K562 (cell line): ENCODE results near the gene PDE9A. TPM values are rescaled to one million over a fixed set of nuclear protein-coding genes. Genes with fewer than 3 reads are reported as not detected.

Source experiments
- ATAC-seq: fragments of 200-7000 bp; cut with Tn5 transposase; 3 replicates; pipeline ENCODE4 v1.9.1; 2020; ENCODE audit warnings: moderate library complexity
- BruUV-seq: library from RNA; stranded (reverse); fragments of 400-500 nt; replicated peaks from 2 replicates; lab custom pipeline; 2021; lab: Mats Ljungman, UMichigan
- CTCF ChIA-PET: fragments of 300-600 bp; formaldehyde crosslinking; extraction: SDS; loops from one replicate; lab custom pipeline; 2021; ENCODE audit warnings: low intra/inter-chr PET ratio; lab: Yijun Ruan, JAX
- POLR2A ChIA-PET: fragments of 300-600, 350-650 bp; sonication (Branson Sonifier 250); formaldehyde crosslinking; extraction: SDS; loops from one replicate; lab custom pipeline; 2021; ENCODE audit warnings: antibody characterized with exemption, inconsistent platforms; lab: Yijun Ruan, JAX
- DNase-seq, 4 experiments: peaks; one replicate each; pipeline versions ENCODE4 v3.0.0 to v3.0.0-alpha.2; 2011 to 2018; ENCODE audit warnings: low spot score in 3 of 4, mixed read lengths in 3 of 4; ENCODE audit errors: extremely low read depth in 1 of 4
- FAIRE-seq: peaks from 2 replicates; lab custom pipeline; 2011; peaks lifted over from hg19 to GRCh38; lab: Jason Lieb, UNC
- H2AFZ ChIP-seq: 2 replicates; pipeline ENCODE4 v1.6.0; 2011; ENCODE audit warnings: low read depth, low read length, control low read depth, inconsistent platforms
- H3K27ac ChIP-seq: fragments of 200-600 bp; 3 replicates; pipeline ENCODE4 v1.8.0; 2011; ENCODE audit warnings: low read depth, mild to moderate bottlenecking, control low read depth, inconsistent platforms, low read length, moderate library complexity, mixed read lengths; ENCODE audit errors: extremely low read depth
- H3K27me3 ChIP-seq, 2 experiments: fragments of 300-600 bp in 1 of 2; 2 replicates in 1 of 2; 3 replicates in 1 of 2; pipeline versions ENCODE4 v1.6.0 to v1.8.0; 2011; ENCODE audit warnings: inconsistent platforms in 2 of 2, low read length in 2 of 2, mild to moderate bottlenecking in 1 of 2, mixed read lengths in 1 of 2, moderate library complexity in 1 of 2; ENCODE audit not compliant: control insufficient read depth in 2 of 2, insufficient read depth in 2 of 2
- H3K36me3 ChIP-seq: fragments of 300-600 bp; 3 replicates; pipeline ENCODE4 v1.8.0; 2011; ENCODE audit warnings: mild to moderate bottlenecking, low read length, inconsistent platforms; ENCODE audit not compliant: control insufficient read depth, insufficient read depth
- H3K4me1 ChIP-seq, 2 experiments: fragments of 200-600 bp in 1 of 2; replicated peaks in 1 of 2; 2 replicates in 1 of 2; 3 replicates in 1 of 2; pipeline versions ENCODE4 v1.5.1 to v1.8.0; 2011; ENCODE audit warnings: inconsistent platforms in 2 of 2, low read length in 2 of 2, mild to moderate bottlenecking in 1 of 2, mixed read lengths in 1 of 2, moderate library complexity in 1 of 2; ENCODE audit not compliant: control insufficient read depth in 2 of 2, insufficient read depth in 2 of 2
- H3K4me2 ChIP-seq: 2 replicates; pipeline ENCODE4 v1.6.1; 2011; ENCODE audit warnings: low read length, control low read depth, inconsistent platforms, mixed read lengths; ENCODE audit not compliant: insufficient read depth
- H3K4me3 ChIP-seq: fragments of 200-600 bp; sonication (generic), shearing (Covaris generic); 2 replicates; pipeline ENCODE4 v1.5.1; 2016; ENCODE audit warnings: control low read depth, inconsistent platforms
- H3K79me2 ChIP-seq: fragments of 200-600 bp; 3 replicates; pipeline ENCODE4 v1.8.0; 2011; ENCODE audit warnings: low read length, inconsistent platforms; ENCODE audit not compliant: control insufficient read depth, insufficient read depth
- H3K9ac ChIP-seq, 2 experiments: 2 replicates each; pipeline versions ENCODE4 v1.6.0 to v1.6.1; 2011; ENCODE audit warnings: low read depth in 2 of 2, low read length in 2 of 2, control low read depth in 1 of 2, inconsistent platforms in 1 of 2, mild to moderate bottlenecking in 1 of 2, mixed read lengths in 1 of 2; ENCODE audit not compliant: insufficient read depth in 1 of 2
- H3K9me1 ChIP-seq: one replicate; pipeline ENCODE4 v1.6.0; 2011; ENCODE audit warnings: inconsistent platforms, mild to moderate bottlenecking, low read length, moderate library complexity; ENCODE audit not compliant: control insufficient read depth, insufficient read depth
- H3K9me3 ChIP-seq: replicated peaks from 2 replicates; pipeline ENCODE4 v1.5.1; 2011; ENCODE audit warnings: low read depth, low read length, inconsistent platforms; ENCODE audit not compliant: control insufficient read depth, insufficient read depth
- H4K20me1 ChIP-seq: replicated peaks from 2 replicates; pipeline ENCODE4 v1.6.1; 2011; ENCODE audit warnings: low read length, inconsistent platforms, mixed read lengths; ENCODE audit not compliant: control insufficient read depth, insufficient read depth
- CGGBP1 ChIP-seq: fragments of 250-450 bp; sonication (Bioruptor Pico); IDR thresholded peaks from 2 replicates; pipeline ENCODE4 v1.9.0; 2021; ENCODE audit warnings: mild to moderate bottlenecking
- CHD4 ChIP-seq: fragments of 200-600 bp; sonication (generic); IDR thresholded peaks from 3 replicates; pipeline ENCODE4 v1.6.1; 2012; ENCODE audit warnings: low read depth, mild to moderate bottlenecking, mixed read lengths, low read length, inconsistent platforms; ENCODE audit not compliant: insufficient read depth, insufficient replicate concordance, poor library complexity, severe bottlenecking
- FOXA1 ChIP-seq: fragments of 450-650 bp; IDR thresholded peaks from 2 replicates; pipeline ENCODE4 v1.6.1; 2016; ENCODE audit warnings: mild to moderate bottlenecking, borderline replicate concordance
- MAX ChIP-seq: sonication (generic); formaldehyde crosslinking; IDR thresholded peaks from 2 replicates; pipeline ENCODE4 v1.9.0; 2022; ENCODE audit warnings: mild to moderate bottlenecking, missing genetic modification reagents
- NR3C1 ChIP-seq: sonication (generic); formaldehyde crosslinking; IDR thresholded peaks from 2 replicates; pipeline ENCODE4 v1.8.1; 2022; ENCODE audit warnings: missing genetic modification reagents
- NUFIP1 ChIP-seq: fragments of 450-650 bp; IDR thresholded peaks from 2 replicates; pipeline ENCODE4 v1.6.1; 2018; ENCODE audit not compliant: partially characterized antibody
- POLR3G ChIP-seq: IDR thresholded peaks from 2 replicates; pipeline ENCODE4 v1.6.1; 2011; ENCODE audit not compliant: insufficient read length, insufficient replicate concordance; ENCODE audit errors: extremely low read depth
- PRPF4 ChIP-seq: fragments of 200-400 bp; formaldehyde crosslinking; IDR thresholded peaks from one replicate; pipeline ENCODE4 v1.6.1; 2017; ENCODE audit warnings: low read length, low read depth, mild to moderate bottlenecking; ENCODE audit not compliant: insufficient read depth, poor library complexity, severe bottlenecking
- RHOXF2B ChIP-seq: fragments of 250-450 bp; sonication (Bioruptor Pico); conservative IDR thresholded peaks from 2 replicates; pipeline ENCODE4 v1.5.1; 2021
- TEAD4 ChIP-seq, 2 experiments: sonication (generic) in 1 of 2; formaldehyde crosslinking in 1 of 2; IDR thresholded peaks; 2 replicates each; pipeline versions ENCODE4 v1.6.1 to v1.8.0; 2012 to 2022; ENCODE audit warnings: borderline replicate concordance in 1 of 2, inconsistent platforms in 1 of 2, low read length in 1 of 2, mild to moderate bottlenecking in 1 of 2, missing genetic modification reagents in 1 of 2
- THAP7 ChIP-seq: fragments of 250-450 bp; sonication (Bioruptor Pico); IDR thresholded peaks from 2 replicates; pipeline ENCODE4 v1.5.0; 2021
- ZC3H4 ChIP-seq: sonication (generic); formaldehyde crosslinking; IDR thresholded peaks from 2 replicates; pipeline ENCODE4 v1.9.0; 2021; ENCODE audit warnings: missing genetic modification reagents, borderline replicate concordance
- WGBS: fragments of 100-300 bp; shearing (Covaris generic); methylation state at CpG from one replicate; pipeline ENCODE4 v1.1.6; 2016; ENCODE audit warnings: low coverage, mixed read lengths; ENCODE audit not compliant: insufficient coverage; ENCODE audit errors: missing lambda C conversion rate; 5-methylcytosine and 5-hydroxymethylcytosine counted together
- in situ Hi-C: fragments of 300-500 bp; cut with MboI; formaldehyde crosslinking; loops from 4 replicates; pipeline ENCODE4 v1.15.0; 2018; ENCODE audit warnings: inconsistent platforms, mixed read lengths
- intact Hi-C: fragments of 100-400 bp; cut with micrococcal nuclease; formaldehyde crosslinking; loops from 2 replicates; pipeline ENCODE4 v1.14.2; 2022
- polyA plus RNA-seq, 8 experiments: library from polyadenylated mRNA; depleted of rRNA in 4 of 8; stranded (reverse) in 5 of 8; unstranded in 3 of 8; fragments of >200 nt; fragmentation: Nextera tagmentation in 2 of 8; fragmentation: Illumina TruSeq in 1 of 8; extraction: Ambion mirVana in 2 of 8; extraction: Trizol in 1 of 8; gene quantifications; 2 replicates each; pipeline versions ENCODE4 v1.2.1 to v1.2.3, GENCODE V29; 2011 to 2014; ENCODE audit warnings: inconsistent platforms in 1 of 8, missing spikeins in 1 of 8
- total RNA-seq, 7 experiments: library from RNA; depleted of rRNA in 6 of 7; stranded (reverse); fragments of >200 nt in 6 of 7; fragmentation: Illumina TruSeq in 2 of 7; extraction: Trizol in 2 of 7; gene quantifications; 2 replicates each; pipeline versions ENCODE4 v1.2.1 to v1.2.3, GENCODE V29; 2011 to 2021; ENCODE audit warnings: low replicate concordance in 1 of 7

PDE9A gene
- total and polyA plus RNA-seq, 9 of the 15 experiments (the other 6 are each of a cell fraction or from before 2014, with no cell fraction given), result 0.07 to 0.27 TPM; not detected in 7

- DNase-seq, result peak in 1 of 4 experiments; percentile 8
- no peak for TF ChIP-seq ZC3H4 (CRISPR knock-in tag)
- TF ChIP-seq NR3C1 (CRISPR knock-in tag), result no peak
- no peak for TF ChIP-seq TEAD4 (IDR thresholded peaks at IDR 0.05; ENCODE audit: low read length)
- no peak for TF ChIP-seq TEAD4 (CRISPR knock-in tag; IDR thresholded peaks at IDR 0.05; ENCODE audit: borderline replicate concordance)
- no peak for TF ChIP-seq RHOXF2B
- TF ChIP-seq NUFIP1, result no peak
- no peak for TF ChIP-seq CHD4
- TF ChIP-seq THAP7 (CRISPR knock-in tag), result no peak
- no peak for TF ChIP-seq PRPF4
- no peak for TF ChIP-seq FOXA1
- no peak for TF ChIP-seq CGGBP1 (CRISPR knock-in tag)
- TF ChIP-seq MAX (CRISPR knock-in tag), result no peak
- TF ChIP-seq POLR3G, result no peak
- H3K9me1 ChIP-seq, result no peaks in the 10 kb centered on the region
- intact Hi-C loops (no loop called here), in situ Hi-C loops (no loop called here)
- no peak overlapping the region for H3K4me2 ChIP-seq
- H3K79me2 ChIP-seq, result no peaks in the 10 kb centered on the region
- no TSS peak for BruUV-seq
- no peak overlapping the region for H3K27ac ChIP-seq
- WGBS, result 29% methylated on average over 17 of the region's 17 CpGs
- H2AFZ ChIP-seq, result no peak overlapping the region
- peaks cover 11% of the 10 kb centered on the region; the same call in 1 of the 2 replicates for H4K20me1 ChIP-seq
- peaks cover 60 to 72% of the 10 kb centered on the region in 2 experiments for H3K27me3 ChIP-seq
- H3K4me3 ChIP-seq, result no peak overlapping the region
- no peak overlapping the region for H3K9ac ChIP-seq
- H3K9me3 ChIP-seq, result peaks cover 2% of the 10 kb centered on the region; the same call in 1 of the 2 replicates
- no peaks in the 10 kb centered on the region for H3K36me3 ChIP-seq
- CTCF ChIA-PET, result no interaction called here
- H3K4me1 ChIP-seq, result peaks cover 0 to 11% of the 10 kb centered on the region in 2 experiments; a peak in 2 of 5 replicates
- ATAC-seq, result no peak
- POLR2A ChIA-PET, result no interaction called here
- no peak for FAIRE-seq
Observed at GRCh38 chr21:42784896-42785451, 131.6 kb downstream of the PDE9A start.
